HepG2 (cell line): ENCODE measurements around the gene STXBP2. TPM values are rescaled to one million over a fixed set of nuclear protein-coding genes. Genes with fewer than 3 reads are reported as not detected.

ENCODE experiments used
- ATAC-seq: fragments of 200-7000 bp; cut with Tn5 transposase; 3 replicates; pipeline ENCODE4 v1.9.1; 2020; ENCODE audit warnings: mild to moderate bottlenecking, moderate library complexity
- BruUV-seq: library from RNA; stranded (reverse); fragments of 400-500 nt; replicated peaks from 2 replicates; lab custom pipeline; 2021; lab: Mats Ljungman, UMichigan
- CTCF ChIA-PET: fragments of 300-600 bp; formaldehyde crosslinking; extraction: SDS; loops from one replicate; lab custom pipeline; 2021; ENCODE audit warnings: low total read pairs, inconsistent platforms, low intra/inter-chr PET ratio; lab: Yijun Ruan, JAX
- POLR2A ChIA-PET: fragments of 350-600 bp; sonication (Branson Sonifier 250); formaldehyde crosslinking; loops from one replicate; lab custom pipeline; 2020; ENCODE audit warnings: antibody characterized with exemption, inconsistent platforms; lab: Yijun Ruan, JAX
- DNase-seq: peaks from one replicate; pipeline ENCODE4 v3.0.0-alpha.2; 2015; ENCODE audit warnings: low spot score
- FAIRE-seq: peaks from 3 replicates; lab custom pipeline; 2011; peaks lifted over from hg19 to GRCh38; lab: Jason Lieb, UNC
- H2AFZ ChIP-seq: one replicate; pipeline ENCODE4 v1.6.1; 2011; ENCODE audit warnings: low read length, inconsistent platforms
- H3K27ac ChIP-seq: fragments of 300-600 bp; 3 replicates; pipeline ENCODE4 v1.8.0; 2011; ENCODE audit warnings: mixed run types, mild to moderate bottlenecking, mixed read lengths, low read length, inconsistent platforms; ENCODE audit not compliant: insufficient read depth; ENCODE audit errors: extremely low read length
- H3K27me3 ChIP-seq, 2 experiments: fragments of 200-600 bp in 1 of 2; 2 replicates in 1 of 2; 3 replicates in 1 of 2; pipeline versions ENCODE4 v1.6.0 to v1.8.0; 2011; ENCODE audit warnings: low read length in 2 of 2, mild to moderate bottlenecking in 2 of 2, moderate library complexity in 2 of 2, inconsistent platforms in 1 of 2; ENCODE audit not compliant: insufficient read depth in 2 of 2, control insufficient read depth in 1 of 2
- H3K36me3 ChIP-seq, 2 experiments: fragments of 200-600 bp in 1 of 2; replicated peaks in 1 of 2; 2 replicates in 1 of 2; 3 replicates in 1 of 2; pipeline versions ENCODE4 v1.5.1 to v1.8.0; 2011; ENCODE audit warnings: low read length in 2 of 2, inconsistent platforms in 1 of 2; ENCODE audit not compliant: insufficient read depth in 2 of 2, control insufficient read depth in 1 of 2
- H3K4me1 ChIP-seq: 2 replicates; pipeline ENCODE4 v1.5.1; 2012; ENCODE audit warnings: low read length, inconsistent platforms; ENCODE audit not compliant: insufficient read depth
- H3K4me2 ChIP-seq: 2 replicates; pipeline ENCODE4 v1.6.0; 2011; ENCODE audit warnings: low read depth, low read length, inconsistent platforms
- H3K4me3 ChIP-seq, 3 experiments: fragments of 200-600 bp in 1 of 3; sonication (generic), shearing (Covaris generic) in 1 of 3; replicated peaks in 1 of 3; 2 replicates each; pipeline ENCODE4 v1.5.1; 2011 to 2016; ENCODE audit warnings: low read length in 3 of 3, inconsistent platforms in 2 of 3, low read depth in 2 of 3, mild to moderate bottlenecking in 2 of 3, control low read depth in 1 of 3, mixed read lengths in 1 of 3; ENCODE audit not compliant: insufficient read depth in 1 of 3
- H3K79me2 ChIP-seq: one replicate; pipeline ENCODE4 v1.6.1; 2011; ENCODE audit warnings: low read length, inconsistent platforms; ENCODE audit not compliant: insufficient read depth
- H3K9ac ChIP-seq: 2 replicates; pipeline ENCODE4 v1.6.0; 2011; ENCODE audit warnings: mild to moderate bottlenecking, low read depth, low read length, inconsistent platforms; ENCODE audit not compliant: insufficient read depth
- H3K9me3 ChIP-seq: 2 replicates; pipeline ENCODE4 v1.5.1; 2012; ENCODE audit warnings: mild to moderate bottlenecking, low read length
- H4K20me1 ChIP-seq: 2 replicates; pipeline ENCODE4 v1.6.0; 2011; ENCODE audit warnings: inconsistent platforms, mild to moderate bottlenecking, low read length, moderate library complexity; ENCODE audit not compliant: insufficient read depth
- ELF4 ChIP-seq: sonication (generic); formaldehyde crosslinking; IDR thresholded peaks from 2 replicates; pipeline ENCODE4 v1.5.0; 2020; ENCODE audit warnings: missing genetic modification reagents, mild to moderate bottlenecking, moderate library complexity, borderline replicate concordance
- FIP1L1 ChIP-seq: fragments of 200-400 bp; formaldehyde crosslinking; IDR thresholded peaks from 2 replicates; pipeline ENCODE4 v1.6.1; 2018; ENCODE audit warnings: low read depth, mild to moderate bottlenecking, low read length, moderate library complexity, borderline replicate concordance; ENCODE audit not compliant: insufficient read depth
- POLR2AphosphoS2 ChIP-seq: IDR thresholded peaks from 2 replicates; pipeline ENCODE4 v1.6.1; 2011; ENCODE audit warnings: low read depth, low read length, improper control_type of control experiment
- ZBTB3 ChIP-seq: sonication (generic); formaldehyde crosslinking; IDR thresholded peaks from 2 replicates; pipeline ENCODE4 v1.4.0; 2020; ENCODE audit warnings: low read depth, mild to moderate bottlenecking, moderate library complexity, missing genetic modification reagents, borderline replicate concordance
- ZFP36L1 ChIP-seq: sonication (generic); formaldehyde crosslinking; IDR thresholded peaks from 2 replicates; pipeline ENCODE4 v1.8.0; 2022; ENCODE audit warnings: mild to moderate bottlenecking, missing genetic modification reagents, moderate library complexity
- ZNF749 ChIP-seq: sonication (generic); formaldehyde crosslinking; IDR thresholded peaks from 2 replicates; pipeline ENCODE4 v1.8.0; 2022; ENCODE audit warnings: mild to moderate bottlenecking, missing genetic modification reagents, moderate library complexity, borderline replicate concordance
- WGBS: methylation state at CpG from one replicate; pipeline ENCODE4 v1.1.6; 2017; ENCODE audit warnings: low lambda C conversion rate; 5-methylcytosine and 5-hydroxymethylcytosine counted together
- in situ Hi-C: cut with HindIII; loops from 2 replicates; pipeline ENCODE4 v1.10.0; 2017; ENCODE audit warnings: low pct_unique_long_range_greater_than_20kb; ENCODE audit not compliant: extremely low pct_ligation_motif_present
- intact Hi-C: fragments of 100-400 bp; cut with micrococcal nuclease; formaldehyde crosslinking; loops from one replicate; pipeline ENCODE4 v1.10.0; 2022; ENCODE audit not compliant: unreplicated experiment
- polyA plus RNA-seq, 8 experiments: library from polyadenylated mRNA; depleted of rRNA in 3 of 8; stranded (reverse) in 7 of 8; unstranded in 1 of 8; fragments of >200 nt; fragmentation: Illumina TruSeq in 4 of 8; extraction: Trizol in 4 of 8; gene quantifications; 2 replicates each; pipeline versions ENCODE4 v1.2.1 to v1.2.3, GENCODE V29; 2011 to 2016; ENCODE audit warnings: low read depth in 4 of 8, missing spikeins in 1 of 8, mixed read lengths in 1 of 8; ENCODE audit not compliant: insufficient read depth in 1 of 8
- total RNA-seq, 5 experiments: library from RNA; depleted of rRNA; stranded (reverse); fragments of >200 nt; fragmentation: Illumina TruSeq; extraction: Trizol; gene quantifications; 2 replicates each; pipeline ENCODE4 v1.2.3, GENCODE V29; 2016; ENCODE audit warnings: low read depth in 1 of 5
- TF ChIP-seq, protein P1 (sequence below): sonication (generic); formaldehyde crosslinking; IDR thresholded peaks from 2 replicates; pipeline ENCODE4 v1.4.0; 2020; ENCODE audit warnings: mild to moderate bottlenecking, missing genetic modification reagents

STXBP2 gene
- total and polyA plus RNA-seq, 2 of the 13 experiments (the other 11 are each of a cell fraction or from before 2014, with no cell fraction given) = 22.8 to 40.1 TPM

DNA sequence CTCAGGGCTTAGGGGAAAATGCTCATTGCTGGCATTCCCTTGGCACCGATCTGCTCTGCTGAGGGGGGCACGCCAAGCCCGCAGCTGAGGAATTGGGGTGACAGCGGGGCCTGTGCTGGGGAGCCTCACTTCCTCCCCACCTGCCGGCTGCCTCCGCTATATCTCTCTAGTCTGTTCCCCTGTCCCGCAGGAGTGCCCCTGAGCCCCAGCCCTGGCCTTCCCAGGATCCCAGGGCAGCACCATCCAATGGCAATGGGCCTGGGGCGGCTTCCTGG is 9.5 kb downstream of the STXBP2 start:
- H3K4me3 ChIP-seq = no peak overlapping the region
- H3K79me2 ChIP-seq = no peaks in the 10 kb centered on the region
- H3K4me2 ChIP-seq = no peak overlapping the region
- no peak overlapping the region for H3K9ac ChIP-seq
- ATAC-seq (no peak), FAIRE-seq (no peak), DNase-seq (no peak)
- whole genome bisulfite sequencing = no CpG with 5 or more reads among the region's 8 CpGs
- no peaks in the 10 kb centered on the region for H4K20me1 ChIP-seq
- H3K27ac ChIP-seq = no peak overlapping the region
- H3K9me3 ChIP-seq = no peaks in the 10 kb centered on the region
- CTCF ChIA-PET = no interaction called here
- no TSS peak for BruUV-seq
- in situ Hi-C loops (no loop called here), intact Hi-C loops (no loop called here)
- H3K4me1 ChIP-seq = no peaks in the 10 kb centered on the region
- TF ChIP-seq, protein P1, sequence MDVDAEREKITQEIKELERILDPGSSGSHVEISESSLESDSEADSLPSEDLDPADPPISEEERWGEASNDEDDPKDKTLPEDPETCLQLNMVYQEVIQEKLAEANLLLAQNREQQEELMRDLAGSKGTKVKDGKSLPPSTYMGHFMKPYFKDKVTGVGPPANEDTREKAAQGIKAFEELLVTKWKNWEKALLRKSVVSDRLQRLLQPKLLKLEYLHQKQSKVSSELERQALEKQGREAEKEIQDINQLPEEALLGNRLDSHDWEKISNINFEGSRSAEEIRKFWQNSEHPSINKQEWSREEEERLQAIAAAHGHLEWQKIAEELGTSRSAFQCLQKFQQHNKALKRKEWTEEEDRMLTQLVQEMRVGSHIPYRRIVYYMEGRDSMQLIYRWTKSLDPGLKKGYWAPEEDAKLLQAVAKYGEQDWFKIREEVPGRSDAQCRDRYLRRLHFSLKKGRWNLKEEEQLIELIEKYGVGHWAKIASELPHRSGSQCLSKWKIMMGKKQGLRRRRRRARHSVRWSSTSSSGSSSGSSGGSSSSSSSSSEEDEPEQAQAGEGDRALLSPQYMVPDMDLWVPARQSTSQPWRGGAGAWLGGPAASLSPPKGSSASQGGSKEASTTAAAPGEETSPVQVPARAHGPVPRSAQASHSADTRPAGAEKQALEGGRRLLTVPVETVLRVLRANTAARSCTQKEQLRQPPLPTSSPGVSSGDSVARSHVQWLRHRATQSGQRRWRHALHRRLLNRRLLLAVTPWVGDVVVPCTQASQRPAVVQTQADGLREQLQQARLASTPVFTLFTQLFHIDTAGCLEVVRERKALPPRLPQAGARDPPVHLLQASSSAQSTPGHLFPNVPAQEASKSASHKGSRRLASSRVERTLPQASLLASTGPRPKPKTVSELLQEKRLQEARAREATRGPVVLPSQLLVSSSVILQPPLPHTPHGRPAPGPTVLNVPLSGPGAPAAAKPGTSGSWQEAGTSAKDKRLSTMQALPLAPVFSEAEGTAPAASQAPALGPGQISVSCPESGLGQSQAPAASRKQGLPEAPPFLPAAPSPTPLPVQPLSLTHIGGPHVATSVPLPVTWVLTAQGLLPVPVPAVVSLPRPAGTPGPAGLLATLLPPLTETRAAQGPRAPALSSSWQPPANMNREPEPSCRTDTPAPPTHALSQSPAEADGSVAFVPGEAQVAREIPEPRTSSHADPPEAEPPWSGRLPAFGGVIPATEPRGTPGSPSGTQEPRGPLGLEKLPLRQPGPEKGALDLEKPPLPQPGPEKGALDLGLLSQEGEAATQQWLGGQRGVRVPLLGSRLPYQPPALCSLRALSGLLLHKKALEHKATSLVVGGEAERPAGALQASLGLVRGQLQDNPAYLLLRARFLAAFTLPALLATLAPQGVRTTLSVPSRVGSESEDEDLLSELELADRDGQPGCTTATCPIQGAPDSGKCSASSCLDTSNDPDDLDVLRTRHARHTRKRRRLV (CRISPR knock-in tag) = no peak
- TF ChIP-seq ZBTB3 (CRISPR knock-in tag) = no peak
- TF ChIP-seq POLR2AphosphoS2 = no peak
- no peak for TF ChIP-seq ELF4
- no peak for TF ChIP-seq FIP1L1
- TF ChIP-seq ZNF749 = no peak
- TF ChIP-seq ZFP36L1 (CRISPR knock-in tag) = no peak
- no peak overlapping the region for H2AFZ ChIP-seq
- POLR2A ChIA-PET = no interaction called here
- no peaks in the 10 kb centered on the region for H3K27me3 ChIP-seq
- H3K36me3 ChIP-seq = no peaks in the 10 kb centered on the region
